Stimulated activated CD4-positive, alpha-beta T cell treated with anti-CD3 and anti-CD28 coated beads, Interleukin-2, amount 100 ng/mL, for 24 hours (primary cell): ENCODE measurements around the gene NKTR.

Experiments used
- DNase-seq, 2 donors: peaks; one replicate each; pipeline ENCODE4 v3.0.0-alpha.2; 2020

NKTR gene

DNA sequence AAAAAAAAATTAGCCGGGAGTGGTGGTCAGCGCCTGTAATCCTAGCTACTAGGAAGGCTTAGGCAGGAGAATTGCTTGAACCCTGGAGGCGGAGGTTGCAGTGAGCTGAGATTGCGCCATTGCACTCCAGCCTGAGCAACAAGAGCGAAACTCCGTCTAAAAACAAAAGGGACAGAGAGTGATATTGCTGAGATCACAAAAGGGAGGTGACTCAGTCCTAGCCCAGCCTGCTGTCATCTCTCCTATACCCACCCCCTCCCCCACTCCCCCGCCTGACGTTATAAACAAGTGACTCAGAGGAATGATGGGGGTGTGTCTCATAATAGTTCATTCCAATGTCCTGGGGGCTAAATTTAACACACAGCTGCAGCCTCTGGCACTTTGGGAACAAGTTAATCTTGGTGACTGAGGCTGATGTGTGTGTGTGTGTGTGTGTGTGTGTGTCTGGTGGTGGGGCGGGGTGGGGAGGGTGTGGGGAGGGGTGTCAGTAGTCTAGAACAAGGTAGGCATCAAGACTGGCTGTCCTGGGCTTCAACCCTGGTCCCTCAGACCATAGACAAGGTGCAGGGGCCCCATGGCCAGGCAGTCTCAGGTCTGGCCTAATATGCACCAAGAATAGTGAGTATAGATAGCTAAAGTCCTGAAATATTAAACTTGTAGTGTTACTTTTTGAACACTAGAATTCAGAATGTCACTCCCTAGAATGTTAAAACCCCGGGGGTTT, 83.6 kb downstream of the NKTR start:
- DNase-seq, result peak; percentile 56 to 57

DNA sequence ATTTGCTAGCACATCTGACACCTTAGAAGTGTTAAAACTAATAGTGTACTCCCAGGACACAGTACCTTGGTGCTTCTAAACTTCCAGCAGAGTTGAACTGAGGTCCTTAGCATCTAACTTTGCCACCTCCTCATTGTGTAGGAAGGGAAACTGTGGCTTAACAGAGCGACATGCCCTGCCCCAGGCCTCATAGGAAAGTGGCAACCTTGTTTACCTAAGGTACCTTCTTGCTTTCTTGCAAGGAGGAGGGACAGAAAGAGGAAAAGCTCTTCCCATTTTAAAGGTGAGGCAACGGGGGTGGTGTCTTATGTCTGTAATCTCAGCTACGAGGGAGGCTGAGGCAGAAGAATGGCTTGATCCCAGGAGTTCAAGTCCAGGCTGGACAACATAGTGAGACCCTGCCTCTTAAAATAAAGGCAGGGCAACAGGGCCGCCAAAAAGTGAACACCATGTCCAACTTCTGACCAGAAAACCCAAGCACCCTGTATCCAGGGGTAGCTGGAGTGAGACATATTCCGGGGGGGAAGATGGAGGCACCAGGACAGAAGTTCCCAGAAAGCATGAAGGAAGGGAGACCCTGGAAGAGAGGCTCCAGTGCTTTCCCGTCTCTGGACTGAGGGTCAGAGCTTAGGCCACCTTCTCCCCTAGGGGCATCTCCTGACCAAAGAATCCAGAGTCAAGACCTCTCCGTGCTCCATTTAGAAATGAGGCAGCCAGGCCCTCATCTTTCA, 84.3 kb downstream of the NKTR start:
- DNase-seq, result no peak

DNA sequence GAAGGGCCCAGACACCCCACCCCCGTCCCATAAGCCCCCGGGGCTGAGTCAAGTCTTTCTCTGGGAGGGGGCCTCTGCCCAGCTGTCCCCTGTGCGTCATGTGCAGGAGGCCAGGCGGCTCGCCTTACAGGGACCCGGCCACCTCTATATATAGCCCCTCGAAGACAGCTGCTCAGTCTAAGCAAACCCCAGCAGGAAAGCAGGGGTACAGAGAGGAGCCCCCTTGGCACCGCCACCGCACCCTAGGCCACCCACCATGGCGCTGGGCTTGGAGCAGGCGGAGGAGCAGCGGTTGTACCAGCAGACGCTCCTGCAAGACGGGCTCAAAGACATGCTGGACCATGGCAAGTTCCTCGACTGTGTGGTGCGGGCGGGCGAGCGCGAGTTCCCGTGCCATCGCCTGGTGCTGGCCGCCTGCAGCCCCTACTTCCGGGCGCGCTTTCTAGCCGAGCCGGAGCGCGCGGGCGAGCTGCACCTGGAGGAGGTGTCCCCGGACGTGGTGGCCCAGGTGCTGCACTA, 84.9 kb downstream of the NKTR start, which contains the start of gene KLHL40:
Gene KLHL40, plus strand, starts transcription at position 175 of the 519 bp plus-strand sequence. Its CDS starts 82 bp downstream, at position 257.
- no peak for DNase-seq

DNA sequence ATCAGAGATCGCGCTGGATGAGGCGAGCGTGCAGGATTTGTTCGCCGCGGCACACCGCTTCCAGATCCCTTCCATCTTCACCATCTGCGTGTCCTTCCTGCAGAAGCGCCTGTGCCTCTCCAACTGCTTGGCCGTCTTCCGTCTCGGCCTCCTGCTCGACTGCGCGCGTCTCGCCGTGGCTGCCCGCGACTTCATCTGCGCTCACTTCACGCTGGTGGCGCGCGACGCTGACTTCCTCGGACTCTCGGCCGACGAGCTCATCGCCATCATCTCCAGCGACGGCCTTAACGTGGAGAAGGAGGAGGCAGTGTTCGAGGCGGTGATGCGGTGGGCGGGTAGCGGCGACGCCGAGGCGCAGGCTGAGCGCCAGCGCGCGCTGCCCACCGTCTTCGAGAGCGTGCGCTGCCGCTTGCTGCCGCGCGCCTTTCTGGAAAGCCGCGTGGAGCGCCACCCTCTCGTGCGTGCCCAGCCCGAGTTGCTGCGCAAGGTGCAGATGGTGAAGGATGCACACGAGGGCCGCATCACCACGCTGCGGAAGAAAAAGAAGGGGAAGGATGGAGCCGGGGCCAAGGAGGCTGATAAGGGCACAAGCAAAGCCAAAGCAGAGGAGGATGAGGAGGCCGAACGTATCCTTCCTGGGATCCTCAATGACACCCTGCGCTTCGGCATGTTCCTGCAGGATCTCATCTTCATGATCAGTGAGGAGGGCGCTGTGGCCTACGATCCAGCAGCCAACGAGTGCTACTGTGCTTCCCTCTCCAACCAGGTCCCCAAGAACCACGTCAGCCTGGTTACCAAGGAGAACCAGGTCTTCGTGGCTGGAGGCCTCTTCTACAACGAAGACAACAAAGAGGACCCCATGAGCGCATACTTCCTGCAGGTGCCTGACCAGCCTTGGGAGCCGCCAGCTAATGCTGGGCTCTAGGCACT, 85.7 kb downstream of the NKTR start:
- DNase-seq, result no peak

DNA sequence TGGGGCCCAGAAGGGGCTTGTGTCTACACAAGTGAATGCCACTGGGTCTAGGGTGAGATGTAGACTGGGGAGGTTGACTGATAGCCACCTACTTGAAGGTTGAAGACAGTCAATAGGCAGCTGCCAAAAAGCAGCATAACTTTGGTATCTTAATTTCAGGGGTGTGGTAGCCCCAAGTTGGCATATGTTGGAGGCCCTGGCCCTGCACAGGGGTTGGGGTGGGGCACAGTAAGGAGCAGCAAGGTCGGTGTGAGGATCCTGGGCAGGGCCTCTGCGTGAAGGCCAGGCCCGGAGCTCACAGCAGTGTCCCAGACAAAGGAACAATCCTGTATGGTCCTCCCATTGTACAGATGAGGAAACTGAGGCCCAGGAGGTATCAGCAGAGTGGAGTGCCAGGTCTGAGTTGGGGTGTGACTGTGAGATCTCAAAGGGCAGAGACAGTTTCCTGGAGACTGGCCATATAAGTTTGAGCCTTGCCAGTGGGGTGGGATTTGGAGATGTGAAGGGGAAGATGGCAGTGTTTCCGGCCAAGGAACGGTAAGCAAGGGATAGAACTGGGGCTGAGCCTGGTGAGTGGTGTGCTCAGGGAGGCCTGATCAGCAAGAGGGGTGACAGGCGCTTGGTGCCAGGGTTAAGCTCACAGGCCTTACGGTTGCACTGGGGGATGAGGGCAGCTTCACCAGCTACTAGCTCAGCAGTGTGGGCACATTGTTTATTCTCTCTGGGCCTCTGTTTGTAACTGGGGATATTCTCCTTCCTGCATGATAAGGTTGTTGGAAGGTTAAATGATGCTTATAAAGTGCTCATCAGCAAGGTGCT, 86.6 kb downstream of the NKTR start:
- DNase-seq, result no peak

DNA sequence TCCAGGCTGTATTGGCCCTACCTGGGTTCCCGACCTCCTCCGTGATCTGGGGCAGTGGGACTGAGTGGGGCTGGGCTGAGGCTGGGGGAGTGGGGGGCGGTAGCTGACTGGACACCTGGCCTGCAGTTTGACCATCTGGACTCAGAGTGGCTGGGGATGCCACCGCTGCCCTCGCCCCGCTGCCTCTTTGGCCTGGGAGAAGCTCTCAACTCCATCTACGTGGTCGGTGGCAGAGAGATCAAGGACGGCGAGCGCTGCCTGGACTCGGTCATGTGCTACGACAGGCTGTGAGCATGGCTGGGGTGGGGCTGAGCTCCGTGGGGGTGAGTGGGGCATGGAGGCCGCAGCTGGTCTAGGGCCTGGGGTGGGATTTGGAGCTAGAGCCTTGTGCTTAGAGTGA, 87.5 kb downstream of the NKTR start:
- DNase-seq, result no peak

DNA sequence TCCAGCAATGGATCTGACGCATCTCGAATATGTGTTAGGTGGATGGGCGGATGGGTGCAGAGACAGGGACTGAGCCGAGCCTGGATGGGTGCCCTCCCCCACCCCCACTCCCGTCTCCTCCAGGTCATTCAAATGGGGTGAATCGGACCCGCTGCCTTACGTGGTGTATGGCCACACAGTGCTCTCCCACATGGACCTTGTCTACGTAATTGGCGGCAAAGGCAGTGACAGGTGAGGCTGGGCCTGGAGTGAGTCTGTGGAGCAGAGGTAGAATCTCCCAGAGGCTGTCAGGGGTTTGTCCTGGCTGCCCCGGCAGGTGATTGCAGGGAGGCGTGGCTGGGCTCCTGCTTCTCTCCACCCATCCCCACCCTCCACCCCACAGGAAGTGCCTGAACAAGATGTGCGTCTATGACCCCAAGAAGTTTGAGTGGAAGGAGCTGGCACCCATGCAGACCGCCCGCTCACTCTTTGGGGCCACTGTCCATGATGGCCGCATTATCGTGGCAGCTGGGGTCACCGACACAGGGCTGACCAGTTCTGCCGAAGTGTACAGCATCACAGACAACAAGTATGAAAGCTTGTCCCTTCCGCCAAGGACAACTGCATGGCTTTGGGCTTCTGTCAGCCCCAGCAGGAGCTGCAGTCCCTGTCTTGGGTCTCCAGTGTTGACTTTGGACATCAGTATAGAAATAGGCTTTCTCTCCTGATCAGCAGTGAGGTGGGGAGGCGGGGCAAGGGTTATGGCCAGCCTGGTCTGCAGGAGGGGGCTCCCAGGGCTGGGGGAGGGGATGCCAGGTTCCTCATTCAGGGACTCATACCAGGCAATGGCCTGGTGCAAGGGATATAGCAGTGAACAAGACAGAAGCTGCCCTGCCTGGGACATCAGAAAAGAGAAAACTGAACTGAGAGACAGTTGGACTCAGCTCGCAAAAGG, 88.3 kb downstream of the NKTR start:
- DNase-seq, result no peak

DNA sequence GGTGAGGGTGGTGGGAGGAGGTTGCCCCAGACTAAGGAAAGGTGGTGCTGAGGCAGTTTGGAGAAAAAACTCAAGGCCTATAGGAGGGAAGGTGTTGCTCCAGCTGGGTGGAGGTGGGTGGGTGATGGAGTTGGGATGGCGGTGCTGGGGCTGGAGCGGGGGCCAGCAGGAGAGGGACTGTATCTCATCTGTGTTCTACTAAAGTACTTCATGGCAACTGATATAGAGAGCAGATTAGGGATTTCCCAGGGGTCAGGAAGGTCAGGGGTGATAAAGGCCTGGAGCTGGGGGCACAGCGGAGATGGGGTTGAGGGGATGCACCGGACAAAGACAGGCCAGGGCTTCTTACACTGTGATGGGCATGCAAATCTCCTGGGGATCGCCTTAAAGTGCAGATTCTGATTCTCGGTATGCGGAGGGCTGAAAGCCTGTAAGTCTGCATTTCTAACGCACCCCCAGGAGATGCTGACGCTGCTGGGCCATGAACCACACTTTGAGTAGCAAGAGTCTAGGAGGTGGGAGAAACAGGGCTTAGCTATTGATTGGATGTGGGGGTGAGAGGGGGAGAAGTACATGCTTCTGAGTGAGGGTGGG, 89.0 kb downstream of the NKTR start:
- no peak for DNase-seq

DNA sequence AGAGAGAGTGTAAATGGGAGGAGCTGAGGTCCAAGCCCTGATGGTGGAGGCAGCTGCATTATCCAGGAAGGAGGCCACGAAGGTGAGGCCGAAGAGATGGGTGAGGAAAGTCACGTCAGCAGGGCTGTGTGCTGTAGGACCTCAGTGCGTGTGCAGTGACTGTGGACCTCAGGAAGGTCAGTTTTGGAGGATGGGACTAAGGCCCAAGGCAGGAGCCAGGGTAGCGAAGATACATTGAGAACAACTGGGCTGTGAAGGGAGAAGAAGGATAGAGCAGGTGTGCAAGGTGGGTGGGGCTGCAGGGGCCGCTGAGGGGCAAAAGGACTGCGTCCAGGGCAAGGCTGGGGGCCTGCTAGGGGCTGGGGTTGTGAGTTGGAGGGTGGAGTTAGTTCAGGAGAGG, 89.7 kb downstream of the NKTR start:
- no peak for DNase-seq

DNA sequence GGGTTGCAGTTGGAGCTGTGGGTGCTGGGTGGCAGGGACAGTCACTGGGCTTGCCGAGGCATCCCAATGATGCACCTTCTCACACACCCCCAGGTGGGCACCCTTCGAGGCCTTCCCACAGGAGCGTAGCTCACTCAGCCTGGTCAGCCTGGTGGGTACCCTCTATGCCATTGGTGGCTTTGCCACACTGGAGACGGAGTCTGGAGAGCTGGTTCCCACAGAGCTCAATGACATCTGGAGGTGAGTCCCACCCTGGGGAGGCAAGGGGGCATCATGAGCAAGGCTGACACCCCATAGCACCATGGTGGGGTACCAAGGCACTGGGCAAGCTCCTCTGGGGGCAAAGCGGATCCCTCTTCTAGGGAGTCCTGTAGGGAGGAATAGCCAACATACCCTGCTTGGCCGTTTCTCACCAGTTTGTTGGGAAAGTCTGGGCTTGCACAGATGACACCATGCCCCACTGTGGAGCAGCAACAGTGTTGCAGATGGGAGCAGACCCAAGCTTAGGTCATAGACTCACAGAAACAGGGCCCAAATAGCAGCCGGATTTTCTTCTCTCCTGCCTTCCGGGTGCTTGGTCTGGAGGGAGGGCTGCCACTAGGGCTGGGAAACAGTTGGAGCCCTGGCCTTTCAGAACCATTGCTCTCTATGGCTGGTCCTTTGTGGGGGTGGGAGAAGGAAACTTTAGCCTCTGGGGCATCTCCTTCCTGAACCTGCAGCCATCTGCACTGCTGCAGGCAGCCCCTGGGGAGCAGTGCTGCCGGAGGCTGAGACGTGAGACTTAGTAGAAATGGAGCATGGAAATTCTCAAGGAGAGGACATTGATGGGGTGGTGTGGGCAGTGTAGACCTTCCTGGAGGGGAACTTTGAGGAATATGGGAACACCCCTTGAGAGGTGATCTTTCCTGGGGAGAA, 90.5 kb downstream of the NKTR start:
- DNase-seq, result no peak

DNA sequence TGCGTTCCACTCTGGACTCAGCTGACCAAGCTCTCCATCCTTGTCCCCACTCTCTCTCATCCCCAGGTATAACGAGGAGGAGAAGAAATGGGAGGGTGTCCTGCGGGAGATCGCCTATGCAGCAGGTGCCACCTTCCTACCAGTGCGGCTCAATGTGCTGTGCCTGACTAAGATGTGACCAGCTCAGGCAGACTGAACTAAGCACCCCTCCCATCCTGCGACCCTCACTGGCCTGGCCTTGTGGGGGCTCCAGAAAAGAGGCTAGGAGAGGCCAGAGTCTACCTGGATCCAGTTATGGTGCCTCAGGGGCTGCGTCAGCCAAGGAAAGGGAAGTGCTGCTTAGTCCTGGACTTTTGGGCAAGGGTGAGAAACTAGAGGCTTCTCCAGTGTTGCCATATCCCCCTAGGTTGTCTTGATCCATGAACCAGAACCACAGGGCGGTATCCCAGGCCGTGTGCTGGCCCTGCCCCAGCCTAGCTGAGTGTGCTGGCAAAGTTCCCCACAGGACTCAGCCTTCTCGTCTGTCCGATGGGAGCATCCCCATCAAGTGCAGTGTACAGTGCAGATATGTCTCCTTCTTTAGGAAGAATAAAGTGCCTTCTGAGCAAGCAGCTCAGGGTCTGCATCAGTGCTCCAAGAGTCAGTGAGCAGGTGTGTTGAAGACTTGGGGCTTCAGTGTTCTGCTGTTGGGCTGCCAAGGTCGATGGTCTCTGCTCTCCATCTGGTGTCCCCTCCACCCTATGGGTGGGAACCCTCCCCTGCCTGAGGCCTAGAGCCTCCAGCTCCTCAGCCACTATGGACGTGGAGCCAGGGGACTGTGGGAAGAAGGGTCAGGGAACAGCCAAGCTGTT, 91.6 kb downstream of the NKTR start:
- no peak for DNase-seq

DNA sequence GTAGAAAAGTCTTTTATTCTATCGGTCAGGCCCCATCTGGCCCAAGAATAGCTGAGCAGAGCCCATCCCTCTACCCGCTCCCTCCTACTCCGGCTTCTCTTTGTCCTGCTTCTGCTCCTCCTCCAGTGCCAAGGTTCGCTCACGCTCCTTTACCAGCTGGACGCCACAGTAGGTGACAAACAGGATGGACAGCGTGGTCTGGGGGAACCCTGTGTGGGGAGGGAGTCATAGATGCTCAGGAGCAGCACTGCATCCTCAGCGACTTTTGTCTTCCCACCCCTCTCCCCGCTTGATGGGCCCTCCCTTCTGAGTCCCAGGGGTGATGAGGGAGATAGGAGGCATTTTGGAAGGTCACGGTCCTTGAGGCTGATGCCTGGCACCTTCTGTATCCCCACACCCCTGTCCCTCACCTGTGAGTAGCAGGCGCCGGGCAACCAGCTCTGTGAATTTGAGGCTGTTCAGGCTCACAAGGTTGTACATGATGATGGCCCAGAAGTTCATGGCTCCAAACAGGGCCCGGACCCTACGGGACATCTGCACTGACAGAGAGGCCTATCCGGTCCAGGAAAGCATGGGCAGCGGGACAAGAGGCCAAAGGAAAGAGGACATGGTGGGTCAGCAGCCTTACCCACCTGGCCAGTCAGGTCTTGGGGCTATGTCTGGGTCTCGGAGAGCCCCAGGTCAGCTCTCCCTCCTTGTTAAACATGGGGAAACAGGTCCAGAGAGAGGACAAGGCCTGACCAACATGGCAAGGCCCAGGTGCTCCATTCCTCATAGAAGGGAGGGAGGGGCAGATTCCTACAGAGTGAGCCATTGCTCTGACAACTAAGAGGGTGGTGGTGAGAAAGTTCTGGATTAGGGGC, 92.4 kb downstream of the NKTR start:
- no peak for DNase-seq

DNA sequence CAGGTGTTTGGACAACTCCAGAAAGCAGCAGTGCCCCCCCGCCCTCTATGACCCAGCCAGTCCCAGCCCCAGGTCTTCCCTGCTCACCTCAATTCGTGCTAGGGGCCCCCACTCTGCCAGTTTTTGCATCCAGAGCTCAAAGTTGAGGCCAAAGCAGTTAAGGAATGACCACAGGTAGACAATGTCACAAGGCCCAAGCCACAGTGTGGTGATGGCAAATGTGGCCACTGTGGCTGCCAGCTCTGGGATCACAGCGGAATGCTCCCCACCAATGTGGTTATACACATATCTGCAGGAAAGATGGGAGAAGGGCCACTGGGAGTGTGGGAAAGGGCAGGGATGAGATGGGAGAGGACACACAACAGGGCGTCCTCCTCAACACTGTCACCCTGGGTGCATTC, 93.0 kb downstream of the NKTR start:
- no peak for DNase-seq

DNA sequence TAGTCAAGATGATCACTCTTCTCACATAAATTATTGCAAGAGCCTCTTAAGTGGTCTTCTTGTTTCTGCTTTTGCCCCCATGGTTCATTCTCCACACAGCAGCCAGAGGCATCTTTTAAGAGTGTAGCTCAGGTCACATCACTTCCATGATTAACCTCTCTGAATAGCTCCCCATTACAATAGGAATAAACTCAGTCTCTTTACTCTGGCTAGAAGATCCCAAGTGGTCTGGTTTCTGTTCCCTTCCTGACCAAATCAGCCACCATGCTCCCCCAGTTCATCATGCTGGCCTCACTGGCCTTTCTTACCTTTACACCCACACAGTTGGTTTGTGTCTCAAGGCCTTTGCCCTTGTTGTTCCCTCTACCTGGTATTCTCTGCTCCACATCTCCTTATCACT, 93.9 kb downstream of the NKTR start:
- no peak for DNase-seq

DNA sequence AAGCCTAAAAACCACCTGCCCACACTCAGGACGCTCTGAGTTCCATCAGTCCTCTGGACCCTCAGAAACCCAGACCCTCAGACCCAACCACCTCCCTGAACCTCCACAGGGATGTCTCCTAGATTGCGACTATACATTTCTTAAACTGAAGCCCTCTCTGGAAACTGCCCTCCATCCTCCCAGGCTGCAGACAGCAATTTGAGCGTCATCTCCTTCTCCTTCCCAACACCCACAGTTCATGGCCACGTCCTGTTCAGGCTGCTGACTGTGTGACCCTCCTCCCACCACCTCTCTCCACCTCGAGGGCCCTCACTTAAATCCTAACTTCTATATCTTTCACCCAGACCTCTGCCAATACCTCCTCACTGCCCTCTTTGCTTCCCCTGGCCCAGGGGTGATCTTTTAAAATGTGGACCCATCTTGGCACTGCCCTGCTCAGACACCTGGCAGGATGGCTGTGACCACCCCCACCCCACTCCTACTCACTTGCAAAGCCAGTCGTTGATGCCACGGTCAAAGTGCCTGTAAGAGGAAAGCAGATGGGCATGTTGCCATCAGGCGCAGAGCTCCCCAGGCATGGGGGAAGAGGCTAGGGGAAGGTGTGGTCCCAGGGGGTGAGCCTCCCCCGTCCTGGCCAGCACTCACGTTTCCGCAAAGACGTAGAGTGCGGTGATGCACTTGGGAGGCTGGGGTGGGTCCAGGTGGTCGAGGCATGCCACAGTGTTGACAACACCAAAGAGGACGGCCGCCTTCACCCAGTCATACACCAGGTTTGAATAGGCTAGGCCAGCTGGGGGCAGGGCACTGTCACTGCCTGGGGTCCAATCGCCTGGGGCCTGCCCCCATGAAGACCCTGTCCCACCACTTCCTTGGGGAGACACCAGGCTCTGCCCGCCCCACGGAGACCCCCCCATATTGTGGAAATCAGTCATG, 96.1 kb downstream of the NKTR start:
- no peak for DNase-seq

DNA sequence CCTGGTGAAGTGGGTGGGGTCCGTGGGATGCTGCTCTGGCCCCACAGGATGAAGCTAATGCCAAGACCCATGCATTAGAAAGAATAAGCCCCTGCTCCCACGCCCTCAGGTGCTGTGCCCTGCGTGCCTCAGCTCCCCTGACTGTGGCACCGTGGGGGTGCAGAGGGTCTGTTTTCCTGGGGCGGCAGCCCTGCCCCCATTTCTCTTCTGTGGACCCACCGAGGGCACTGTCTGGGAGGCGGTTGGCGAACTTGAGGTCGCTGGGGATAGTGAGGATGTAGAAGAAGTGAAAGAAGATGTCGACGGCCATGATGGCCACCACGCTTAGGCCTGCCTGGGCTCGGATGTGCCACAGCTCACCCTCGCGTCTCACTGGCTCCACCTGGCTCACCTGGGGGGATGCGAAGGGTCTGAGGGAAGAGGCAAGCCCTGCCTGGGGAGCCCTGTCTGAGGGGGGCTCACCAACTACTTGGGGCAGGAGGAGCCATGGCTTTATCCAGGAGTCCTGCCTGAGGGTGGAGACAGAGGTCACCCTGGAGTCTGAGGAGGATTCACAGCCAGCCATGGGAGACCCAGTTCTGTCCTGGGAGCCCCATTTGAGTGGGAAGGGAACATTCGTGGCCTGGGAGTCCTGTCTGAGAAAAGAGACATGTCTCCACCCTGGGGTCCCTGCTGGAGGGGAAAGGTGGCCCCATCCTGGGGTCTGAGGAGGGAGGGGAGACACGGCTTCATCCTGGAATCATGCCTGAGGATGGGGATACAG, 97.0 kb downstream of the NKTR start:
- no peak for DNase-seq
